Prostate gland (tissue), 2 donors: ENCODE results near the gene TSEN15.

Source experiments
- POLR2A ChIP-seq: fragments of 450-650 bp; IDR thresholded peaks from one replicate; pipeline ENCODE4 v1.6.1; 2016; ENCODE audit warnings: antibody characterized with exemption, mild to moderate bottlenecking
- POLR2AphosphoS5 ChIP-seq: sonication (generic); formaldehyde crosslinking; IDR thresholded peaks from one replicate; pipeline ENCODE4 v1.6.1; 2017; ENCODE audit warnings: antibody characterized with exemption
- TF ChIP-seq, protein P1 (sequence below), 4 experiments: fragments of 200-600 bp in 2 of 4; fragments of 450-650 bp in 2 of 4; sonication (generic) in 2 of 4; IDR thresholded peaks; 1 replicate in 3 of 4; 2 replicates in 1 of 4; pipeline ENCODE4 v1.5.1; 2016 to 2019; ENCODE audit warnings: antibody characterized with exemption in 4 of 4, mild to moderate bottlenecking in 2 of 4, moderate library complexity in 2 of 4

DNA sequence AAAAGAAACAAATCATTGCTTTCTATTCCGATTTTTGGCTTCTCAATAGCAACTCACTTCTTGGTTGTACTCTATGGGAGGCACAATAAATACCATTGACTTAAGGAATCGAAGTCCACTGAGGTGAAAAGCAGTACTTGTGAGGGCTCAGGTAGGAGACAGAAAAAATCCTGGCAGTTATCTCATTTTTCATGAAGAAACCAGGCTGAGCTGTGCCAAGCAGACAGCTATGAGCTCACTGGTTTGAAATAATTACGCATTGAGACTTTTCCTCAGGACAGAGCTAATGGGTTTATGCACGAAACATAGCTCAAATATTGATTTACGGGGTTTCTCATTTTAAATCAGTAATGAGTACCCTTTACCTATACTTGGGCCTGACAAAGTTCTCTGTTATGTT lies 32.5 kb upstream of the TSEN15 start:
- TF ChIP-seq, protein P1, sequence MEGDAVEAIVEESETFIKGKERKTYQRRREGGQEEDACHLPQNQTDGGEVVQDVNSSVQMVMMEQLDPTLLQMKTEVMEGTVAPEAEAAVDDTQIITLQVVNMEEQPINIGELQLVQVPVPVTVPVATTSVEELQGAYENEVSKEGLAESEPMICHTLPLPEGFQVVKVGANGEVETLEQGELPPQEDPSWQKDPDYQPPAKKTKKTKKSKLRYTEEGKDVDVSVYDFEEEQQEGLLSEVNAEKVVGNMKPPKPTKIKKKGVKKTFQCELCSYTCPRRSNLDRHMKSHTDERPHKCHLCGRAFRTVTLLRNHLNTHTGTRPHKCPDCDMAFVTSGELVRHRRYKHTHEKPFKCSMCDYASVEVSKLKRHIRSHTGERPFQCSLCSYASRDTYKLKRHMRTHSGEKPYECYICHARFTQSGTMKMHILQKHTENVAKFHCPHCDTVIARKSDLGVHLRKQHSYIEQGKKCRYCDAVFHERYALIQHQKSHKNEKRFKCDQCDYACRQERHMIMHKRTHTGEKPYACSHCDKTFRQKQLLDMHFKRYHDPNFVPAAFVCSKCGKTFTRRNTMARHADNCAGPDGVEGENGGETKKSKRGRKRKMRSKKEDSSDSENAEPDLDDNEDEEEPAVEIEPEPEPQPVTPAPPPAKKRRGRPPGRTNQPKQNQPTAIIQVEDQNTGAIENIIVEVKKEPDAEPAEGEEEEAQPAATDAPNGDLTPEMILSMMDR (IDR thresholded peaks at IDR 0.05), result no peak
- TF ChIP-seq POLR2A (no peak), POLR2AphosphoS5 (no peak)
